GM12878 (cell line): ENCODE data around the gene HEBP2. TPM values are rescaled to one million over a fixed set of nuclear protein-coding genes. Genes with fewer than 3 reads are reported as not detected.

Source experiments
- ATAC-seq: fragments of 200-7000 bp; cut with Tn5 transposase; 3 replicates; pipeline ENCODE4 v1.9.1; 2020; ENCODE audit warnings: mild to moderate bottlenecking, moderate library complexity
- BruUV-seq: library from RNA; stranded (reverse); fragments of 400-500 nt; replicated peaks from 2 replicates; lab custom pipeline; 2021; lab: Mats Ljungman, UMichigan
- CTCF ChIA-PET: fragments of 300-600 bp; sonication (Branson Sonifier 250); formaldehyde crosslinking; extraction: SDS; loops from one replicate; lab custom pipeline; 2021; ENCODE audit warnings: inconsistent platforms; lab: Yijun Ruan, JAX
- POLR2A ChIA-PET: fragments of 350-600 bp; formaldehyde crosslinking; extraction: SDS; loops from one replicate; lab custom pipeline; 2021; ENCODE audit warnings: inconsistent platforms; lab: Charles Lee
- RAD21 ChIA-PET: fragments of 300-600 bp; sonication (Branson Sonifier 250); formaldehyde crosslinking; loops from one replicate; lab custom pipeline; 2023; ENCODE audit warnings: antibody characterized with exemption; ENCODE audit not compliant: unreplicated experiment; lab: Charles Lee
- SMC1A ChIA-PET: fragments of 300-600 bp; sonication (Branson Sonifier 250); formaldehyde crosslinking; loops from one replicate; lab custom pipeline; 2023; ENCODE audit not compliant: unreplicated experiment, uncharacterized antibody; lab: Charles Lee
- DNase-seq: peaks from one replicate; pipeline ENCODE4 v3.0.0-alpha.2; 2011; ENCODE audit warnings: low read depth, low spot score
- FAIRE-seq: peaks from 3 replicates; lab custom pipeline; 2011; peaks lifted over from hg19 to GRCh38; lab: Jason Lieb, UNC
- H2AFZ ChIP-seq: 2 replicates; pipeline ENCODE4 v1.6.0; 2011; ENCODE audit warnings: low read depth, low read length, control low read depth; ENCODE audit not compliant: control insufficient read depth
- H3K27ac ChIP-seq: 2 replicates; pipeline ENCODE4 v1.5.1; 2011; ENCODE audit warnings: control low read depth; ENCODE audit not compliant: control insufficient read depth, insufficient read depth
- H3K27me3 ChIP-seq, 2 experiments: replicated peaks in 1 of 2; 2 replicates each; pipeline versions ENCODE4 v1.6.0 to v1.6.1; 2011; ENCODE audit warnings: low read length in 1 of 2; ENCODE audit not compliant: control insufficient read depth in 2 of 2, insufficient read depth in 2 of 2
- H3K36me3 ChIP-seq, 2 experiments: 2 replicates each; pipeline ENCODE4 v1.5.1; 2011; ENCODE audit warnings: low read length in 1 of 2; ENCODE audit not compliant: control insufficient read depth in 2 of 2, insufficient read depth in 2 of 2
- H3K4me1 ChIP-seq: 2 replicates; pipeline ENCODE4 v1.6.1; 2011; ENCODE audit warnings: mild to moderate bottlenecking, low read length, moderate library complexity, mixed read lengths; ENCODE audit not compliant: control insufficient read depth, insufficient read depth
- H3K4me2 ChIP-seq: 2 replicates; pipeline ENCODE4 v1.6.0; 2011; ENCODE audit warnings: control low read depth; ENCODE audit not compliant: control insufficient read depth, insufficient read depth
- H3K4me3 ChIP-seq: fragments of 200-600 bp; sonication (generic); 2 replicates; pipeline ENCODE4 v1.5.1; 2016
- H3K79me2 ChIP-seq: 2 replicates; pipeline ENCODE4 v1.6.0; 2011; ENCODE audit warnings: low read length; ENCODE audit not compliant: control insufficient read depth, insufficient read depth
- H3K9ac ChIP-seq: 2 replicates; pipeline ENCODE4 v1.8.0; 2011; ENCODE audit warnings: low read length, control low read depth, mixed read lengths; ENCODE audit not compliant: control insufficient read depth, insufficient read depth
- H3K9me3 ChIP-seq: replicated peaks from 3 replicates; pipeline ENCODE4 v1.5.1; 2011; ENCODE audit warnings: mild to moderate bottlenecking, low read length; ENCODE audit not compliant: control insufficient read depth, insufficient read depth
- H4K20me1 ChIP-seq: 2 replicates; pipeline ENCODE4 v1.6.0; 2011; ENCODE audit not compliant: control insufficient read depth, insufficient read depth
- CHD1 ChIP-seq: IDR thresholded peaks from 2 replicates; pipeline ENCODE4 v1.6.1; 2012; ENCODE audit warnings: low read depth, low read length, improper control_type of control experiment
- CREM ChIP-seq: IDR thresholded peaks from 2 replicates; pipeline ENCODE4 v1.6.1; 2014; ENCODE audit warnings: antibody characterized with exemption, low read depth
- GATAD2B ChIP-seq: fragments of 450-650 bp; conservative IDR thresholded peaks from 2 replicates; pipeline ENCODE4 v1.6.1; 2017; ENCODE audit warnings: low read depth, mild to moderate bottlenecking, moderate library complexity
- HDAC6 ChIP-seq: fragments of 200-600 bp; sonication (generic); IDR thresholded peaks from one replicate; pipeline ENCODE4 v1.8.0; 2017; ENCODE audit warnings: antibody characterized with exemption; ENCODE audit not compliant: unreplicated experiment
- NFIC ChIP-seq: IDR thresholded peaks from 2 replicates; pipeline ENCODE4 v1.6.1; 2012; ENCODE audit warnings: low read depth, mild to moderate bottlenecking, inconsistent platforms, low read length, moderate library complexity
- NRF1 ChIP-seq: conservative IDR thresholded peaks from 2 replicates; pipeline ENCODE4 v1.6.1; 2011; ENCODE audit warnings: mild to moderate bottlenecking, low read depth, low read length, improper control_type of control experiment
- SIN3A ChIP-seq: IDR thresholded peaks from 2 replicates; pipeline ENCODE4 v1.6.1; 2012; ENCODE audit warnings: low read depth, low read length, improper control_type of control experiment
- SRF ChIP-seq, 2 experiments: IDR thresholded peaks; 2 replicates each; pipeline ENCODE4 v1.6.1; 2011; ENCODE audit warnings: low read depth in 2 of 2, low read length in 2 of 2, mild to moderate bottlenecking in 1 of 2, moderate library complexity in 1 of 2
- SUZ12 ChIP-seq: fragments of 200-600 bp; sonication (generic); IDR thresholded peaks from one replicate; pipeline ENCODE4 v1.6.1; 2018; ENCODE audit warnings: antibody characterized with exemption, mild to moderate bottlenecking; ENCODE audit not compliant: unreplicated experiment
- TBL1XR1 ChIP-seq: IDR thresholded peaks from 2 replicates; pipeline ENCODE4 v1.6.1; 2012; ENCODE audit warnings: low read depth, low read length, improper control_type of control experiment
- TCF3 ChIP-seq: IDR thresholded peaks from 2 replicates; pipeline ENCODE4 v1.6.1; 2012; ENCODE audit warnings: low read depth, mild to moderate bottlenecking, low read length, borderline replicate concordance; ENCODE audit not compliant: insufficient read depth
- ZNF687 ChIP-seq: fragments of 450-650 bp; IDR thresholded peaks from 2 replicates; pipeline ENCODE4 v1.6.1; 2017; ENCODE audit warnings: mild to moderate bottlenecking, moderate library complexity
- in situ Hi-C: fragments of 300-500 bp; cut with MboI; formaldehyde crosslinking; loops from 9 replicates; pipeline ENCODE4 v1.14.3; 2018; ENCODE audit warnings: mixed read lengths
- intact Hi-C: fragments of 100-400 bp; cut with micrococcal nuclease; formaldehyde crosslinking; loops from one replicate; pipeline ENCODE4 v1.14.2; 2022; ENCODE audit not compliant: unreplicated experiment
- polyA plus RNA-seq, 11 experiments: library from polyadenylated mRNA; depleted of rRNA in 4 of 11; unstranded in 6 of 11; stranded (reverse) in 5 of 11; fragments of >200 nt; fragmentation: Nextera tagmentation in 4 of 11; fragmentation: Illumina TruSeq in 1 of 11; extraction: Ambion mirVana in 4 of 11; extraction: Trizol in 1 of 11; gene quantifications; 1 replicate in 1 of 11; 2 replicates in 10 of 11; pipeline versions ENCODE4 v1.2.1 to v1.2.3, GENCODE V29; 2011 to 2016; ENCODE audit warnings: inconsistent platforms in 2 of 11, missing spikeins in 2 of 11, low read depth in 1 of 11
- total RNA-seq, 4 experiments: library from RNA; depleted of rRNA in 3 of 4; stranded (reverse); fragments of >200 nt in 3 of 4; fragmentation: Illumina TruSeq in 1 of 4; extraction: Trizol in 1 of 4; gene quantifications; 2 replicates each; pipeline versions ENCODE4 v1.2.1 to v1.2.3, GENCODE V29; 2013 to 2021
- TF ChIP-seq, protein P1 (sequence below): fragments of 450-650 bp; conservative IDR thresholded peaks from 2 replicates; pipeline ENCODE4 v1.6.1; 2017; ENCODE audit warnings: mild to moderate bottlenecking, moderate library complexity
- TF ChIP-seq, protein P2 (sequence below): fragments of 450-650 bp; IDR thresholded peaks from 2 replicates; pipeline ENCODE4 v1.6.1; 2017; ENCODE audit warnings: mild to moderate bottlenecking
- TF ChIP-seq, protein P3 (sequence below): fragments of 450-650 bp; IDR thresholded peaks from 2 replicates; pipeline ENCODE4 v1.6.1; 2017; ENCODE audit warnings: antibody characterized with exemption, mild to moderate bottlenecking, moderate library complexity

Gene HEBP2
- total and polyA plus RNA-seq, 10 of the 15 experiments (the other 5 are each of a cell fraction or from before 2014, with no cell fraction given), result 3.8 to 41.8 (median 16.9) TPM

DNA sequence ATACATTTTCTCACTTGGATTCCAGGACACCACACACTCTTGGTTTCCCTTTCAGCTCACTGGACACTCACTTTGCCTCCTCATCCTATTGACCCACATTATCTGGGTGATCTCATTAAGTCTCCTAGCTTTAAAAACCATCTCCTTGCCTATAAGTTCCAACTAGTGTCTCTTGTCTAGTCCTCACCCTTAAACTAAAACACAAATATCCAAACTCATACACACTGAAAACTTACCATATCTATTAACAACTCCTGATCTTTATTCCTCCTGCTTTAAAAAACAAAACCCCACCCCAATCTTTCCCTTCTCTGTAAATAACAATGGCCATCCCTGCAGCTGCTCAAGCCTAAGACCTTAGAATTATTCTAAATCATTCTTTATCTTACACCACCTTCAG, 29.8 kb upstream of the HEBP2 start:
- ATAC-seq, result no peak
- no peak overlapping the region for H2AFZ ChIP-seq
- TF ChIP-seq, protein P1, sequence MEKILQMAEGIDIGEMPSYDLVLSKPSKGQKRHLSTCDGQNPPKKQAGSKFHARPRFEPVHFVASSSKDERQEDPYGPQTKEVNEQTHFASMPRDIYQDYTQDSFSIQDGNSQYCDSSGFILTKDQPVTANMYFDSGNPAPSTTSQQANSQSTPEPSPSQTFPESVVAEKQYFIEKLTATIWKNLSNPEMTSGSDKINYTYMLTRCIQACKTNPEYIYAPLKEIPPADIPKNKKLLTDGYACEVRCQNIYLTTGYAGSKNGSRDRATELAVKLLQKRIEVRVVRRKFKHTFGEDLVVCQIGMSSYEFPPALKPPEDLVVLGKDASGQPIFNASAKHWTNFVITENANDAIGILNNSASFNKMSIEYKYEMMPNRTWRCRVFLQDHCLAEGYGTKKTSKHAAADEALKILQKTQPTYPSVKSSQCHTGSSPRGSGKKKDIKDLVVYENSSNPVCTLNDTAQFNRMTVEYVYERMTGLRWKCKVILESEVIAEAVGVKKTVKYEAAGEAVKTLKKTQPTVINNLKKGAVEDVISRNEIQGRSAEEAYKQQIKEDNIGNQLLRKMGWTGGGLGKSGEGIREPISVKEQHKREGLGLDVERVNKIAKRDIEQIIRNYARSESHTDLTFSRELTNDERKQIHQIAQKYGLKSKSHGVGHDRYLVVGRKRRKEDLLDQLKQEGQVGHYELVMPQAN, result no peak
- TF ChIP-seq HDAC6 (no peak), GATAD2B (no peak), CHD1 (no peak), SRF (IDR thresholded peaks at IDR 0.05; ENCODE audit: low read depth in 2 of 2, low read length in 2 of 2) (no peak), SIN3A (no peak), TCF3 (no peak), CREM (no peak), SUZ12 (no peak), ZNF687 (no peak), TBL1XR1 (no peak), NFIC (no peak), NRF1 (no peak)
- TF ChIP-seq, protein P2, sequence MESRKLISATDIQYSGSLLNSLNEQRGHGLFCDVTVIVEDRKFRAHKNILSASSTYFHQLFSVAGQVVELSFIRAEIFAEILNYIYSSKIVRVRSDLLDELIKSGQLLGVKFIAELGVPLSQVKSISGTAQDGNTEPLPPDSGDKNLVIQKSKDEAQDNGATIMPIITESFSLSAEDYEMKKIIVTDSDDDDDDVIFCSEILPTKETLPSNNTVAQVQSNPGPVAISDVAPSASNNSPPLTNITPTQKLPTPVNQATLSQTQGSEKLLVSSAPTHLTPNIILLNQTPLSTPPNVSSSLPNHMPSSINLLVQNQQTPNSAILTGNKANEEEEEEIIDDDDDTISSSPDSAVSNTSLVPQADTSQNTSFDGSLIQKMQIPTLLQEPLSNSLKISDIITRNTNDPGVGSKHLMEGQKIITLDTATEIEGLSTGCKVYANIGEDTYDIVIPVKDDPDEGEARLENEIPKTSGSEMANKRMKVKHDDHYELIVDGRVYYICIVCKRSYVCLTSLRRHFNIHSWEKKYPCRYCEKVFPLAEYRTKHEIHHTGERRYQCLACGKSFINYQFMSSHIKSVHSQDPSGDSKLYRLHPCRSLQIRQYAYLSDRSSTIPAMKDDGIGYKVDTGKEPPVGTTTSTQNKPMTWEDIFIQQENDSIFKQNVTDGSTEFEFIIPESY, result no peak
- TF ChIP-seq, protein P3, sequence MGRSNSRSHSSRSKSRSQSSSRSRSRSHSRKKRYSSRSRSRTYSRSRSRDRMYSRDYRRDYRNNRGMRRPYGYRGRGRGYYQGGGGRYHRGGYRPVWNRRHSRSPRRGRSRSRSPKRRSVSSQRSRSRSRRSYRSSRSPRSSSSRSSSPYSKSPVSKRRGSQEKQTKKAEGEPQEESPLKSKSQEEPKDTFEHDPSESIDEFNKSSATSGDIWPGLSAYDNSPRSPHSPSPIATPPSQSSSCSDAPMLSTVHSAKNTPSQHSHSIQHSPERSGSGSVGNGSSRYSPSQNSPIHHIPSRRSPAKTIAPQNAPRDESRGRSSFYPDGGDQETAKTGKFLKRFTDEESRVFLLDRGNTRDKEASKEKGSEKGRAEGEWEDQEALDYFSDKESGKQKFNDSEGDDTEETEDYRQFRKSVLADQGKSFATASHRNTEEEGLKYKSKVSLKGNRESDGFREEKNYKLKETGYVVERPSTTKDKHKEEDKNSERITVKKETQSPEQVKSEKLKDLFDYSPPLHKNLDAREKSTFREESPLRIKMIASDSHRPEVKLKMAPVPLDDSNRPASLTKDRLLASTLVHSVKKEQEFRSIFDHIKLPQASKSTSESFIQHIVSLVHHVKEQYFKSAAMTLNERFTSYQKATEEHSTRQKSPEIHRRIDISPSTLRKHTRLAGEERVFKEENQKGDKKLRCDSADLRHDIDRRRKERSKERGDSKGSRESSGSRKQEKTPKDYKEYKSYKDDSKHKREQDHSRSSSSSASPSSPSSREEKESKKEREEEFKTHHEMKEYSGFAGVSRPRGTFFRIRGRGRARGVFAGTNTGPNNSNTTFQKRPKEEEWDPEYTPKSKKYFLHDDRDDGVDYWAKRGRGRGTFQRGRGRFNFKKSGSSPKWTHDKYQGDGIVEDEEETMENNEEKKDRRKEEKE, result no peak

More for the DNA sequence above, 29.8 kb upstream of the HEBP2 start:
- intact Hi-C loops, result no loop called here
- ChIA-PET CTCF (no interaction called here), POLR2A (interaction anchor here (0.5 kb wide), 1 partner anchor 12 kb away, joined by 7 read pairs; no protein-coding TSS in a partner anchor), SMC1A (no interaction called here), RAD21 (no interaction called here)
- Histone ChIP-seq H4K20me1 (no peaks in the 10 kb centered on the region), H3K9me3 (no peaks in the 10 kb centered on the region), H3K27me3 (no peaks in the 10 kb centered on the region; a peak in 2 of 4 replicates), H3K9ac (no peak overlapping the region), H3K27ac (no peak overlapping the region), H3K4me3 (no peak overlapping the region), H3K4me1 (no peaks in the 10 kb centered on the region), H3K79me2 (no peaks in the 10 kb centered on the region), H3K36me3 (no peaks in the 10 kb centered on the region), H3K4me2 (no peak overlapping the region)
- no peak for DNase-seq
- no TSS peak for BruUV-seq
- FAIRE-seq, result no peak
- in situ Hi-C loops, result no loop called here
